Measurements from ENCODE around the gene FTCDNL1. TPM values are rescaled to one million over a fixed set of nuclear protein-coding genes. Genes with fewer than 3 reads are reported as not detected.

The FTCDNL1 gene
- total and polyA plus RNA-seq, 2 experiments from 2014 or later: 1.9 to 3.2 TPM

GRCh38 chr2:199754766-199755165 is 96.2 kb downstream of the FTCDNL1 start:
- no peak overlapping the region for H3K27ac ChIP-seq
- no peaks in the 10 kb centered on the region for H3K9me3 ChIP-seq (ENCODE audit: low read depth)
- TF ChIP-seq CTCF (IDR thresholded peaks at IDR 0.05; ENCODE audit: low read depth, low read length): no peak
- no peaks in the 10 kb centered on the region for H3K36me3 ChIP-seq
- no peaks in the 10 kb centered on the region for H3K27me3 ChIP-seq
- DNase-seq (ENCODE audit: low read depth in 1 of 2, low spot score in 1 of 2): no peak
- H3K4me1 ChIP-seq (ENCODE audit: low read depth): no peaks in the 10 kb centered on the region
- H3K4me3 ChIP-seq: no peak overlapping the region

- no peak overlapping the region for H3K4me3 ChIP-seq
- no peak overlapping the region for H3K27ac ChIP-seq
- no peaks in the 10 kb centered on the region for H3K4me1 ChIP-seq (ENCODE audit: low read depth)
- no peak for TF ChIP-seq CTCF (IDR thresholded peaks at IDR 0.05; ENCODE audit: low read depth, low read length)
- peaks cover 7% of the 10 kb centered on the region for H3K27me3 ChIP-seq
- DNase-seq (ENCODE audit: low read depth in 1 of 2, low spot score in 1 of 2): no peak
- no peaks in the 10 kb centered on the region for H3K9me3 ChIP-seq (ENCODE audit: low read depth)
- H3K36me3 ChIP-seq: no peaks in the 10 kb centered on the region
Measured at GRCh38 chr2:199751492-199752120, 99.4 kb downstream of the FTCDNL1 start.

- Histone ChIP-seq H3K9me3 (ENCODE audit: low read depth) (no peaks in the 10 kb centered on the region), H3K27ac (no peak overlapping the region)
- no peak for TF ChIP-seq CTCF (IDR thresholded peaks at IDR 0.05; ENCODE audit: low read depth, low read length)
Measured at GRCh38 chr2:199749571-199749970, 101.4 kb downstream of the FTCDNL1 start.

GRCh38 chr2:199744724-199745123 is 106.3 kb downstream of the FTCDNL1 start:
- Histone ChIP-seq H3K27ac (no peak overlapping the region), H3K27me3 (peaks cover 43% of the 10 kb centered on the region), H3K4me1 (ENCODE audit: low read depth) (no peaks in the 10 kb centered on the region), H3K4me3 (no peak overlapping the region), H3K36me3 (no peaks in the 10 kb centered on the region), H3K9me3 (ENCODE audit: low read depth) (no peaks in the 10 kb centered on the region)
- no peak for TF ChIP-seq CTCF (IDR thresholded peaks at IDR 0.05; ENCODE audit: low read depth, low read length)
- peak in 1 of 2 donors; percentile 3 for DNase-seq (ENCODE audit: low read depth in 1 of 2, low spot score in 1 of 2)

More at GRCh38 chr2:199749571-199749970, 101.4 kb downstream of the FTCDNL1 start:
- peaks cover 10% of the 10 kb centered on the region for H3K27me3 ChIP-seq
- no peaks in the 10 kb centered on the region for H3K36me3 ChIP-seq
- DNase-seq (ENCODE audit: low read depth in 1 of 2, low spot score in 1 of 2): no peak
- no peak overlapping the region for H3K4me3 ChIP-seq
- no peaks in the 10 kb centered on the region for H3K4me1 ChIP-seq (ENCODE audit: low read depth)

- Histone ChIP-seq H3K9me3 (ENCODE audit: low read depth) (no peaks in the 10 kb centered on the region), H3K36me3 (no peaks in the 10 kb centered on the region), H3K27ac (no peak overlapping the region), H3K4me3 (no peak overlapping the region), H3K4me1 (ENCODE audit: low read depth) (no peaks in the 10 kb centered on the region), H3K27me3 (peaks cover 43% of the 10 kb centered on the region)
- no peak for TF ChIP-seq CTCF (IDR thresholded peaks at IDR 0.05; ENCODE audit: low read depth, low read length)
- DNase-seq (ENCODE audit: low read depth in 1 of 2, low spot score in 1 of 2): no peak
Measured at GRCh38 chr2:199744260-199744659, 106.7 kb downstream of the FTCDNL1 start.

Data from cardiac muscle cell (in vitro differentiated cells and primary cell).